ENCODE measurements around the gene KLK5. TPM values are rescaled to one million over a fixed set of nuclear protein-coding genes. Genes with fewer than 3 reads are reported as not detected.

Gene KLK5
- total RNA-seq, 1 experiment from 2014 or later: 1.0 TPM

DNA sequence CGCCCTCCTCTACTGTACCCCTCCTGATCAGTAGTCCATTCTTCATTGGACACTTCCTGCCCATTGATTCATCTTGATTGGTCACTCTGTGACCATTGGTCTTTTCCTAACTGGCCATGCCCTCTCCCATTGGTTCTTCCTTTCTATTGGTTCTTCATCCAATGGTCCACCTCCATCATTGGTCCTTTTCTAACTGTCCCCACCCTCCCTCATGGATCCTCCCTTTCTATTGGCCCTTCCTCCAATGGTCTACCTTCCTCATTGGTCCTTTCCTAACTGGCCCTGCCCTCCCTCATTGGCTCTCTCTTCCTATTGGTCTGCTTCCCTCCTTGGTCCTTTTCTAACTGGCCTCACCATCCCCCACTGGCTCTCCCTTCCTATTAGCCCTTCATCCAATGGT lies 9.4 kb upstream of the KLK5 start:
- Mint-ChIP-seq H3K9me3 (peaks cover 23% of the 10 kb centered on the region), H3K4me3 (no peak overlapping the region), H3K36me3 (no peaks in the 10 kb centered on the region), H3K27ac (no peak overlapping the region), H3K4me1 (no peaks in the 10 kb centered on the region), H3K27me3 (ENCODE audit: low read depth) (peaks cover 54% of the 10 kb centered on the region)
- ATAC-seq: no peak
- DNase-seq (ENCODE audit: low spot score): no peak
- TF ChIP-seq, protein P1, sequence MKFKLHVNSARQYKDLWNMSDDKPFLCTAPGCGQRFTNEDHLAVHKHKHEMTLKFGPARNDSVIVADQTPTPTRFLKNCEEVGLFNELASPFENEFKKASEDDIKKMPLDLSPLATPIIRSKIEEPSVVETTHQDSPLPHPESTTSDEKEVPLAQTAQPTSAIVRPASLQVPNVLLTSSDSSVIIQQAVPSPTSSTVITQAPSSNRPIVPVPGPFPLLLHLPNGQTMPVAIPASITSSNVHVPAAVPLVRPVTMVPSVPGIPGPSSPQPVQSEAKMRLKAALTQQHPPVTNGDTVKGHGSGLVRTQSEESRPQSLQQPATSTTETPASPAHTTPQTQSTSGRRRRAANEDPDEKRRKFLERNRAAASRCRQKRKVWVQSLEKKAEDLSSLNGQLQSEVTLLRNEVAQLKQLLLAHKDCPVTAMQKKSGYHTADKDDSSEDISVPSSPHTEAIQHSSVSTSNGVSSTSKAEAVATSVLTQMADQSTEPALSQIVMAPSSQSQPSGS (CRISPR knock-in tag; IDR thresholded peaks at IDR 0.05; ENCODE audit: borderline replicate concordance, low read depth): no peak
- TF ChIP-seq, protein P2, sequence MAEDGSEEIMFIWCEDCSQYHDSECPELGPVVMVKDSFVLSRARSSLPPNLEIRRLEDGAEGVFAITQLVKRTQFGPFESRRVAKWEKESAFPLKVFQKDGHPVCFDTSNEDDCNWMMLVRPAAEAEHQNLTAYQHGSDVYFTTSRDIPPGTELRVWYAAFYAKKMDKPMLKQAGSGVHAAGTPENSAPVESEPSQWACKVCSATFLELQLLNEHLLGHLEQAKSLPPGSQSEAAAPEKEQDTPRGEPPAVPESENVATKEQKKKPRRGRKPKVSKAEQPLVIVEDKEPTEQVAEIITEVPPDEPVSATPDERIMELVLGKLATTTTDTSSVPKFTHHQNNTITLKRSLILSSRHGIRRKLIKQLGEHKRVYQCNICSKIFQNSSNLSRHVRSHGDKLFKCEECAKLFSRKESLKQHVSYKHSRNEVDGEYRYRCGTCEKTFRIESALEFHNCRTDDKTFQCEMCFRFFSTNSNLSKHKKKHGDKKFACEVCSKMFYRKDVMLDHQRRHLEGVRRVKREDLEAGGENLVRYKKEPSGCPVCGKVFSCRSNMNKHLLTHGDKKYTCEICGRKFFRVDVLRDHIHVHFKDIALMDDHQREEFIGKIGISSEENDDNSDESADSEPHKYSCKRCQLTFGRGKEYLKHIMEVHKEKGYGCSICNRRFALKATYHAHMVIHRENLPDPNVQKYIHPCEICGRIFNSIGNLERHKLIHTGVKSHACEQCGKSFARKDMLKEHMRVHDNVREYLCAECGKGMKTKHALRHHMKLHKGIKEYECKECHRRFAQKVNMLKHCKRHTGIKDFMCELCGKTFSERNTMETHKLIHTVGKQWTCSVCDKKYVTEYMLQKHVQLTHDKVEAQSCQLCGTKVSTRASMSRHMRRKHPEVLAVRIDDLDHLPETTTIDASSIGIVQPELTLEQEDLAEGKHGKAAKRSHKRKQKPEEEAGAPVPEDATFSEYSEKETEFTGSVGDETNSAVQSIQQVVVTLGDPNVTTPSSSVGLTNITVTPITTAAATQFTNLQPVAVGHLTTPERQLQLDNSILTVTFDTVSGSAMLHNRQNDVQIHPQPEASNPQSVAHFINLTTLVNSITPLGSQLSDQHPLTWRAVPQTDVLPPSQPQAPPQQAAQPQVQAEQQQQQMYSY (CRISPR knock-in tag; IDR thresholded peaks at IDR 0.05): no peak
- no peak for TF ChIP-seq PRRX2 (CRISPR knock-in tag; IDR thresholded peaks at IDR 0.05)
- TF ChIP-seq, protein P3, sequence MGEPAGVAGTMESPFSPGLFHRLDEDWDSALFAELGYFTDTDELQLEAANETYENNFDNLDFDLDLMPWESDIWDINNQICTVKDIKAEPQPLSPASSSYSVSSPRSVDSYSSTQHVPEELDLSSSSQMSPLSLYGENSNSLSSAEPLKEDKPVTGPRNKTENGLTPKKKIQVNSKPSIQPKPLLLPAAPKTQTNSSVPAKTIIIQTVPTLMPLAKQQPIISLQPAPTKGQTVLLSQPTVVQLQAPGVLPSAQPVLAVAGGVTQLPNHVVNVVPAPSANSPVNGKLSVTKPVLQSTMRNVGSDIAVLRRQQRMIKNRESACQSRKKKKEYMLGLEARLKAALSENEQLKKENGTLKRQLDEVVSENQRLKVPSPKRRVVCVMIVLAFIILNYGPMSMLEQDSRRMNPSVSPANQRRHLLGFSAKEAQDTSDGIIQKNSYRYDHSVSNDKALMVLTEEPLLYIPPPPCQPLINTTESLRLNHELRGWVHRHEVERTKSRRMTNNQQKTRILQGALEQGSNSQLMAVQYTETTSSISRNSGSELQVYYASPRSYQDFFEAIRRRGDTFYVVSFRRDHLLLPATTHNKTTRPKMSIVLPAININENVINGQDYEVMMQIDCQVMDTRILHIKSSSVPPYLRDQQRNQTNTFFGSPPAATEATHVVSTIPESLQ (CRISPR knock-in tag; IDR thresholded peaks at IDR 0.05): no peak
- no peak for TF ChIP-seq FOXJ3 (CRISPR knock-in tag; IDR thresholded peaks at IDR 0.05; ENCODE audit: borderline replicate concordance)
- TF ChIP-seq OVOL2 (CRISPR knock-in tag; IDR thresholded peaks at IDR 0.05; ENCODE audit: borderline replicate concordance): no peak
- TF ChIP-seq CREM (CRISPR knock-in tag; IDR thresholded peaks at IDR 0.05): no peak
- TF ChIP-seq ZNF219 (CRISPR knock-in tag; IDR thresholded peaks at IDR 0.05; ENCODE audit: borderline replicate concordance): no peak
- POLR2A ChIA-PET: no interaction called here
- CTCF ChIA-PET: interaction anchor here (1.0 kb wide), 1 partner anchor 17 kb away, joined by 3 read pairs; no protein-coding TSS in a partner anchor

DNA sequence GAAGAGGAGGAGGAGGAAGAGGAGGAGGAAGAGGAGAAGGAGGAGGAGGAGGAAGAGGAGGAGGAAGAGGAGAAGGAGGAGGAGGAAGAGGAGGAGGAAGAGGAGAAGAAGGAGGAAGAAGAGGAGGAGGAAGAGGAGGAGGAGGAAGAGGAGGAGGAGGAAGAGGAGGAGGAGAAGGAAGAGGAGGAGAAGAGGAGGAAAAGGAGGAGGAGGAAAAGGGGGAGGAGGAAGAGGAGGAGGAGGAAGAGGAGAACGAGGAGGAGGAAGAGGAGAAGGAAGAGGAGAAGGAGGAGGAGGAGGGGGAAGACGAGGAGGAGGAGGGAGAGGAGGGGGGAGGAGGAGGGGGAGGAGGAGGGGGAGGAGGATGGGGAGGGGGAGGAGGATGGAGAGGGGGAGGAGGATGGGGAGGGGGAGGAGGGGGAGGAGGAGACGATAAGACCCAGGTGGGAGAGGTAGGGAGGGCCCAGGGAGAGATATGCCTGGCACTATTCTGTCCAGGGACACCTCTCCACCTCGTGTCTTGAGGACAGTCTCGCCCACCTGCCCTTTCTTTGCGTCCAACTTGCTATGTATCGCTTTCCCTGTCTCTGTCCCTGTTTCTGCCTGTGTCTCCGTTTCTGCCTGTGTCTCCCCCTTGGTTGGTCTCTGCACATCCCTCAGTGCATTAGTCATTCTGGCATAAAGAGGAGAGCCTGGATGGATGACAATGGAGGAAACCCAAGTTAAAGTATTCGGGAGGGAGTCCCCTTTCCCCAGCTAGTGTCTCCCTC lies 7.1 kb upstream of the KLK5 start:
- H3K36me3 Mint-ChIP-seq: no peaks in the 10 kb centered on the region
- ATAC-seq (no peak), DNase-seq (ENCODE audit: low spot score) (no peak)
- CTCF ChIA-PET: interaction anchor here (1.0 kb wide), 1 partner anchor 61 kb away, joined by 3 read pairs; no protein-coding TSS in a partner anchor
- H3K27me3 Mint-ChIP-seq (ENCODE audit: low read depth): peaks cover 48% of the 10 kb centered on the region
- H3K4me1 Mint-ChIP-seq: no peaks in the 10 kb centered on the region
- H3K4me3 Mint-ChIP-seq: no peak overlapping the region
- TF ChIP-seq SMAD3 (CRISPR knock-in tag; IDR thresholded peaks at IDR 0.05; ENCODE audit: borderline replicate concordance): no peak
- POLR2A ChIA-PET: no interaction called here
- no peak overlapping the region for H3K27ac Mint-ChIP-seq
- H3K9me3 Mint-ChIP-seq: peaks cover 23% of the 10 kb centered on the region

DNA sequence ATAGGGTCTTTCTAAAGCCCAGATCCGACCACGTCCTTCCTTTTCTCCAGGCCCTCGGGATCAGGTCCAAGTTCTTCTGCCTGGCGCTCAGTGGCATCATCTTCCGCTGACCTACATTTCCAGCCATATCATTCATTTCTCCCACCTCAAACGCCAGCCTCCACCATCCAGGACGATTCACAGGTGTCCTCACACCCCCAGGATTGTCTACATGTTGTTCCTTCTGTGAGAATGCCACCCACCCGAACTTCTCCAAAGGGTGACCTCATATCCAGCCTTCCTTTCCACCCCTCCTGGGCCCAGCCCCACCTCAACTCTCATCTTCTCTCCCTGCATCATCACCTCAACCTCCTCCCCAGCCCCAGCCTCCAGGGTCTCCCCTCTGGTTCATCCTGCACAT lies 4.7 kb upstream of the KLK5 start:
- H3K27me3 Mint-ChIP-seq (ENCODE audit: low read depth): peaks cover 33% of the 10 kb centered on the region
- H3K9me3 Mint-ChIP-seq: peaks cover 10% of the 10 kb centered on the region
- H3K27ac Mint-ChIP-seq: no peak overlapping the region
- no peak overlapping the region for H3K4me3 Mint-ChIP-seq
- H3K4me1 Mint-ChIP-seq: peaks cover 9% of the 10 kb centered on the region
- ATAC-seq (no peak), DNase-seq (ENCODE audit: low spot score) (no peak)
- POLR2A ChIA-PET: no interaction called here
- CTCF ChIA-PET: no interaction called here
- no peaks in the 10 kb centered on the region for H3K36me3 Mint-ChIP-seq
- TF ChIP-seq, protein P4, sequence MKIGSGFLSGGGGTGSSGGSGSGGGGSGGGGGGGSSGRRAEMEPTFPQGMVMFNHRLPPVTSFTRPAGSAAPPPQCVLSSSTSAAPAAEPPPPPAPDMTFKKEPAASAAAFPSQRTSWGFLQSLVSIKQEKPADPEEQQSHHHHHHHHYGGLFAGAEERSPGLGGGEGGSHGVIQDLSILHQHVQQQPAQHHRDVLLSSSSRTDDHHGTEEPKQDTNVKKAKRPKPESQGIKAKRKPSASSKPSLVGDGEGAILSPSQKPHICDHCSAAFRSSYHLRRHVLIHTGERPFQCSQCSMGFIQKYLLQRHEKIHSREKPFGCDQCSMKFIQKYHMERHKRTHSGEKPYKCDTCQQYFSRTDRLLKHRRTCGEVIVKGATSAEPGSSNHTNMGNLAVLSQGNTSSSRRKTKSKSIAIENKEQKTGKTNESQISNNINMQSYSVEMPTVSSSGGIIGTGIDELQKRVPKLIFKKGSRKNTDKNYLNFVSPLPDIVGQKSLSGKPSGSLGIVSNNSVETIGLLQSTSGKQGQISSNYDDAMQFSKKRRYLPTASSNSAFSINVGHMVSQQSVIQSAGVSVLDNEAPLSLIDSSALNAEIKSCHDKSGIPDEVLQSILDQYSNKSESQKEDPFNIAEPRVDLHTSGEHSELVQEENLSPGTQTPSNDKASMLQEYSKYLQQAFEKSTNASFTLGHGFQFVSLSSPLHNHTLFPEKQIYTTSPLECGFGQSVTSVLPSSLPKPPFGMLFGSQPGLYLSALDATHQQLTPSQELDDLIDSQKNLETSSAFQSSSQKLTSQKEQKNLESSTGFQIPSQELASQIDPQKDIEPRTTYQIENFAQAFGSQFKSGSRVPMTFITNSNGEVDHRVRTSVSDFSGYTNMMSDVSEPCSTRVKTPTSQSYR (CRISPR knock-in tag; IDR thresholded peaks at IDR 0.05): no peak
- no peak for TF ChIP-seq GRHL2 (CRISPR knock-in tag; IDR thresholded peaks at IDR 0.05; ENCODE audit: insufficient replicate concordance, severe bottlenecking)
- no peak for TF ChIP-seq NR1H2 (CRISPR knock-in tag; IDR thresholded peaks at IDR 0.05)
- no peak for TF ChIP-seq ZNF423 (CRISPR knock-in tag; IDR thresholded peaks at IDR 0.05)
- TF ChIP-seq, protein P5, sequence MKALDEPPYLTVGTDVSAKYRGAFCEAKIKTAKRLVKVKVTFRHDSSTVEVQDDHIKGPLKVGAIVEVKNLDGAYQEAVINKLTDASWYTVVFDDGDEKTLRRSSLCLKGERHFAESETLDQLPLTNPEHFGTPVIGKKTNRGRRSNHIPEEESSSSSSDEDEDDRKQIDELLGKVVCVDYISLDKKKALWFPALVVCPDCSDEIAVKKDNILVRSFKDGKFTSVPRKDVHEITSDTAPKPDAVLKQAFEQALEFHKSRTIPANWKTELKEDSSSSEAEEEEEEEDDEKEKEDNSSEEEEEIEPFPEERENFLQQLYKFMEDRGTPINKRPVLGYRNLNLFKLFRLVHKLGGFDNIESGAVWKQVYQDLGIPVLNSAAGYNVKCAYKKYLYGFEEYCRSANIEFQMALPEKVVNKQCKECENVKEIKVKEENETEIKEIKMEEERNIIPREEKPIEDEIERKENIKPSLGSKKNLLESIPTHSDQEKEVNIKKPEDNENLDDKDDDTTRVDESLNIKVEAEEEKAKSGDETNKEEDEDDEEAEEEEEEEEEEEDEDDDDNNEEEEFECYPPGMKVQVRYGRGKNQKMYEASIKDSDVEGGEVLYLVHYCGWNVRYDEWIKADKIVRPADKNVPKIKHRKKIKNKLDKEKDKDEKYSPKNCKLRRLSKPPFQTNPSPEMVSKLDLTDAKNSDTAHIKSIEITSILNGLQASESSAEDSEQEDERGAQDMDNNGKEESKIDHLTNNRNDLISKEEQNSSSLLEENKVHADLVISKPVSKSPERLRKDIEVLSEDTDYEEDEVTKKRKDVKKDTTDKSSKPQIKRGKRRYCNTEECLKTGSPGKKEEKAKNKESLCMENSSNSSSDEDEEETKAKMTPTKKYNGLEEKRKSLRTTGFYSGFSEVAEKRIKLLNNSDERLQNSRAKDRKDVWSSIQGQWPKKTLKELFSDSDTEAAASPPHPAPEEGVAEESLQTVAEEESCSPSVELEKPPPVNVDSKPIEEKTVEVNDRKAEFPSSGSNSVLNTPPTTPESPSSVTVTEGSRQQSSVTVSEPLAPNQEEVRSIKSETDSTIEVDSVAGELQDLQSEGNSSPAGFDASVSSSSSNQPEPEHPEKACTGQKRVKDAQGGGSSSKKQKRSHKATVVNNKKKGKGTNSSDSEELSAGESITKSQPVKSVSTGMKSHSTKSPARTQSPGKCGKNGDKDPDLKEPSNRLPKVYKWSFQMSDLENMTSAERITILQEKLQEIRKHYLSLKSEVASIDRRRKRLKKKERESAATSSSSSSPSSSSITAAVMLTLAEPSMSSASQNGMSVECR (CRISPR knock-in tag; IDR thresholded peaks at IDR 0.05; ENCODE audit: borderline replicate concordance): no peak
- TF ChIP-seq, protein P6, sequence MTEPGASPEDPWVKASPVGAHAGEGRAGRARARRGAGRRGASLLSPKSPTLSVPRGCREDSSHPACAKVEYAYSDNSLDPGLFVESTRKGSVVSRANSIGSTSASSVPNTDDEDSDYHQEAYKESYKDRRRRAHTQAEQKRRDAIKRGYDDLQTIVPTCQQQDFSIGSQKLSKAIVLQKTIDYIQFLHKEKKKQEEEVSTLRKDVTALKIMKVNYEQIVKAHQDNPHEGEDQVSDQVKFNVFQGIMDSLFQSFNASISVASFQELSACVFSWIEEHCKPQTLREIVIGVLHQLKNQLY (CRISPR knock-in tag; IDR thresholded peaks at IDR 0.05): no peak
